ENCODE results near the gene PCDHGC3. TPM values are rescaled to one million over a fixed set of nuclear protein-coding genes. Genes with fewer than 3 reads are reported as not detected.

Gene PCDHGC3
- total RNA-seq, 1 donor, result 0.42 TPM

DNA sequence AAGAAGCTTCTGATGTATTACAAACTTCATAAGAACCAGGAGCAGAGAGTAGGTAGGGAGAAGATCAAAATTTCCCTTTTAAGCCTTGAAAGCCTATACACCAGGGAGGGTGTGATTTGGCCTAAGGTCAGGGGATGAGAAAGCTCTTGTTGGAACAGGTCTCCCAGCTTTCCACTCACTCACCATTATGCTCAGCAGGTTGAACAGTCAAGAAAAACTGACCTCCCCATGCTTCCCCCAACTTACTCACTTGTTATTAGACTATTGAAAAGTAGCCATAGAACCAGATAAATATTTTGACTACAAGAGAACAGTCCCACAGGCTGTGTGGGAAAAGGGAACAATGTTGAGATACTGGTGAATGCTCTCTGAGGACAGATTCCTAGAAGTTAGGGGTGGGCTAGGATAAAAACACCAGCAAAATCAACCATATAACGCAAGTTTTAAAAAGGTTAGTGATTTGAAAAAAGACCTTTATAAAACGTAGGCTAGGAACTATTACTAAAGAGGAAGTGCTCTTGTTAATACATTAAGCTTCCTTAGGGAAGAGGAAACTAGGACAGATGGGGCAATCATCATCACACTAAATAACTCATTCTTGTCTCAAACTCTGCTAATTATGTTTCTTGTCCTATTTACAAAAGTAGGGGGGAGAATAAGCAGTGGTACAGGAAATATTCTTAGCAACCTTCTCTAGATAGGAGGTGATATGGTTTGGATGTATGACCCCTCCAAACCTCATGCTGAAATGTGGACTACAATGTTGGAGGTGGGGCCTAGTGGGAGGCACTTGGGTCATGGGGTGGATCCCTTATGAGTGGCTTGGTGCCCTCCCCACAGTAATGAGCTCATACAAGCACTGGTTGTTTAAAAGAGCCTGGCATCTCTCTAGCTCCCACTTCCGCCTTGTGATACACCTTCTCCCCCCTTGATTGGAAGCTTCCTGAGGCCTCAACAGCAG is 44.1 kb downstream of the PCDHGC3 start:
- H3K9me3 ChIP-seq (ENCODE audit: low read depth, low read length), result no peaks in the 10 kb centered on the region
- H3K4me1 ChIP-seq (ENCODE audit: insufficient read depth, low read length), result peaks cover 70% of the 10 kb centered on the region
- H3K27me3 ChIP-seq (ENCODE audit: insufficient read depth, low read length), result no peaks in the 10 kb centered on the region
- H3K4me3 ChIP-seq (ENCODE audit: low read length), result no peak overlapping the region

DNA sequence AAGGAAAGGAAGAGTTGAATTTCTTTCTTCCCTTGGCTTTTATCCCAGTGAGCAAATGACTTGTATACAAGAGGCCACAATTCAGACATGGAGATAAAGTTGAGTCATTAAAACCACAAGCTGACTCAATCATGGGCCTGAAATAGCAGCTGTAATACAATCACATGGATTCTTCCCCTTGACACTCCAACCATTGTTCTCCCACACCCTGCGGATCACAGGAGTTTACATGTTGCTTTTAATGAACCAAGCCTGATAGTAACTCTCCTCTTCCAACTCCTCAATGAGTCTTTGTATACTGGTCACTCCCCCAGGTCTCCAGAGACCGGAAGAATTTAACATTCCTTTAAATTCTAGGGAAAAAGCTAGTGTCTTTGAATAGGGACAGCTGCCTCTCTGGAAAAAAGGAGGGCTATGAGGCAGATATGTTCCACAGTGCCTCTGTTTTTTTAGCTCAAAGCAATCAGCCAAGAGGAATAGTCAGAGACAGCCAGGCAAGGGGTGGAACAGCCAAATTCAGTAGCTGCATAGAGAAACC is 45.5 kb downstream of the PCDHGC3 start:
- Histone ChIP-seq H3K4me1 (ENCODE audit: insufficient read depth, low read length) (peaks cover 56% of the 10 kb centered on the region), H3K27me3 (ENCODE audit: insufficient read depth, low read length) (no peaks in the 10 kb centered on the region), H3K9me3 (ENCODE audit: low read depth, low read length) (no peaks in the 10 kb centered on the region), H3K4me3 (ENCODE audit: low read length) (no peak overlapping the region)

- no peak overlapping the region for H3K4me3 ChIP-seq (ENCODE audit: low read length)
- no peaks in the 10 kb centered on the region for H3K27me3 ChIP-seq (ENCODE audit: insufficient read depth, low read length)
- H3K4me1 ChIP-seq (ENCODE audit: insufficient read depth, low read length), result peaks cover 49% of the 10 kb centered on the region
- H3K9me3 ChIP-seq (ENCODE audit: low read depth, low read length), result no peaks in the 10 kb centered on the region
These were observed 46.5 kb downstream of the PCDHGC3 start for GRCh38 chr5:141522301-141522700.

DNA sequence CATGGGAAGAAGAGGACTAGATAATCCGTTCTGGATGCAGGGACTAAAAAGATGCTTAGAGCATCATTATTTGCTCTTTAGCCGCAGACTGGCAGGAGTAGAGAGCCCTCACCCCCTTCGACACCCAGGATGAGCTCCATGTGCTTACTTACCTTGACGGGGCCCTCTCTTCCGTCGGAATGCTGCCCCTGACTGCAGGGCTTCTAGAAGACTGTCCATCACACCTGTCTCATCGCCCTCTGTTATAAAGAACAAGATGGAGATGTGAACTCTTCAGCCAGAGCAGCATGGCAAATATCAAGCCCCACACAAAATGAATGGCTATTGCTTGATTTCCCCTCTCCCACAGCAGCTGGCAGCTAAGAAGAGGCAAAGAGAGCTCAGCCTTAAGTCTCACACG is 48.2 kb downstream of the PCDHGC3 start:
- no peaks in the 10 kb centered on the region for H3K9me3 ChIP-seq (ENCODE audit: low read depth, low read length)
- H3K4me3 ChIP-seq (ENCODE audit: low read length), result no peak overlapping the region
- H3K4me1 ChIP-seq (ENCODE audit: insufficient read depth, low read length), result peaks cover 39% of the 10 kb centered on the region
- no peaks in the 10 kb centered on the region for H3K27me3 ChIP-seq (ENCODE audit: insufficient read depth, low read length)

DNA sequence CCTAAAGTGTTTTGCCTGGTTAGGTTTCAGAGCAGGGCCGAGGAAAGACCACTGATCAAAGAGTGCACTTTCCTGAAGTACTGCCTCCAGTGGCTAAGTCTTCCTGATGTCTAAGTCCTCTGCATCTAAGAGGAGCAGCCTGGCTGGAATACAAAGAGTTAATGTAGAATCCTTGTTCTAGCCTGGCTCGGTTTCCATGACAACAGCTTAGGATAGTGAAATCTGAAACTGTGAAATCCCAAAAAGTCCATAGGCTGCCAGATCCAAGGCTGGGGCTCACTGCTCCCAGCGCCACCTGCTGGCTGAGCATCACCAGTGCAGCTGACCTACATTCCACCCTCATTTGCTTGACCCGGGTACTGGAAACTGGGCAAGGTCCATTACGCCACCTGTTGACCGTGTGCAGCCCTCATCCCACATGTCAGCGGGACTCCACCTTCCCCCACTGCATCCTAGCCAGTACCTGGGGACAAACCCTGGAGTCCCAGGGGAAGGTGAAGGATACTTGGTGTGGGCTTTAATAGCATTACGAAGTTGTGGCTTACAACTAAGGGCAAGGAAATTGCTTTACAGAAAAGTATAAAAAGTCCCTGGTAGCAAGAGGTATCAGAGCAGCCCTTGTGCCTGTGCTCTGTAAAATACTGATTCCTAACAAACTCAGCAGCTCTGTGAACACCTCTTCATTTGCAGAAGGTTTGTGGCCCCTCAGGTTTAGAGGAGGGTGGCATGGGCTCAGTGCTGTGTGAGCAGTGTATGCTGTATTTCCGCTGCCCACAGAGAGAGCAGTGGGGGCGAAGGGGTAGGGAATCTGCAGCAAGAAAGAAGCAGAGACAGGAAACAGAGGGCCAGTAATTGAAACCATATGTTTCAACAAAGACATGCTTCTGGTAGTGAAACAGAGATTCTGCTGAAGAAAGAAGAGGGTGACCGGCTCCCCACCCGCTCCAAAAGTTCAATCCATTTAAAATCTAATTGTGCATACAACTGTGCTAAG is 49.1 kb downstream of the PCDHGC3 start:
- Histone ChIP-seq H3K4me3 (ENCODE audit: low read length) (no peak overlapping the region), H3K9me3 (ENCODE audit: low read depth, low read length) (no peaks in the 10 kb centered on the region), H3K4me1 (ENCODE audit: insufficient read depth, low read length) (peaks cover 30% of the 10 kb centered on the region), H3K27me3 (ENCODE audit: insufficient read depth, low read length) (no peaks in the 10 kb centered on the region)

DNA sequence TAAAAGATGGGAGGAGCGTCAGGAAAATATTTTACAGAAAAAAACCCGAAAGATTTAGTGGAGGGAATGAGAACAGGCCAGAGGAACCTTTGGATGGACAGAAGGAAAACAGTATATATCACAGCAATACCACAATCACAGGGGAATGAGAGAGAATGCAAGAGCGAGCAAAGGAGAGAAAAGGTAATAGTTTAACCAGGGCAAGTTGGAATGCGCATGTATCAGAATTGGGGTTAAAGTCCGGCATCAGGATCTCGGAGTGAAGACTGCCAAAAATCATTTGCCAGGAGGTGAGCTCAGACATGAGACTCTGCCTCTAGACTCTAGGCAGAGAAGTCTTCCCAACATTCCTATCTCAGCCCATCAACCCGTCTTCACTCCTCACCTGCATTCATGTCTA is 49.9 kb downstream of the PCDHGC3 start:
- H3K4me3 ChIP-seq (ENCODE audit: low read length), result no peak overlapping the region
- no peaks in the 10 kb centered on the region for H3K9me3 ChIP-seq (ENCODE audit: low read depth, low read length)
- H3K27me3 ChIP-seq (ENCODE audit: insufficient read depth, low read length), result no peaks in the 10 kb centered on the region
- H3K4me1 ChIP-seq (ENCODE audit: insufficient read depth, low read length), result peaks cover 23% of the 10 kb centered on the region

DNA sequence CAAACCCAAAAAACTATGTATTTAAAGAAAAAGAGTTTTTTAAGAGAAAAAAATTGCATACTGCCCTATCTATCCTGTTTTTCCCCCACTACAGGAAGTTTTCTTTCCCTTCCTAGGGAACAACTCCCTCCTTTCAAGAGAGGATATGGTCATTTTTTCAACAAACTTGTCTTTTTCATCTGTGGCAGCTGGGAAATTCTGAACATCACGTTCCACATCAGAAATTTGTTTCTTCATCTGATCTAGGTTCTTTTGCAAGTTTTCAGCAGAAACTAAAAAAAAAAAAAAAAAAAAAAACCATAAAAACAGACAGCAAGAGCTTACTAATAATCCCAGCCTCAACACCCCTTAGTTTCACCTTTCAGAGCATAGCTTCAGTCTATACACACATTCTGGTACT is 51.7 kb downstream of the PCDHGC3 start:
- no peaks in the 10 kb centered on the region for H3K9me3 ChIP-seq (ENCODE audit: low read depth, low read length)
- no peak overlapping the region for H3K4me3 ChIP-seq (ENCODE audit: low read length)
- peaks cover 5% of the 10 kb centered on the region for H3K4me1 ChIP-seq (ENCODE audit: insufficient read depth, low read length)
- H3K27me3 ChIP-seq (ENCODE audit: insufficient read depth, low read length), result no peaks in the 10 kb centered on the region

Other genes starting within 250 kb of the PCDHGC3 start
- not detected for gene PCDHB15, start 230.6 kb upstream of the PCDHGC3 start, total RNA-seq
- gene SLC25A2, start 171.9 kb upstream of the PCDHGC3 start, total RNA-seq, result 0.73 TPM
- 76.5 TPM for gene TAF7, start 155.2 kb upstream of the PCDHGC3 start, total RNA-seq
- not detected for gene PCDHGA1, start 145.5 kb upstream of the PCDHGC3 start, total RNA-seq
- gene PCDHGA2, start 137.2 kb upstream of the PCDHGC3 start, total RNA-seq, result not detected
- gene PCDHGA3, start 132.1 kb upstream of the PCDHGC3 start, total RNA-seq, result 0.10 TPM
- gene PCDHGB1, start 125.9 kb upstream of the PCDHGC3 start, total RNA-seq, result not detected
- gene PCDHGA4, start 120.9 kb upstream of the PCDHGC3 start, total RNA-seq, result 0.21 TPM
- 0.63 TPM for gene PCDHGB2, start 116.0 kb upstream of the PCDHGC3 start, total RNA-seq
- gene PCDHGA5, start 111.8 kb upstream of the PCDHGC3 start, total RNA-seq, result 0.21 TPM
- gene PCDHGB3, start 105.7 kb upstream of the PCDHGC3 start, total RNA-seq, result 0.63 TPM
- gene PCDHGA6, start 102.1 kb upstream of the PCDHGC3 start, total RNA-seq, result 0.10 TPM
- gene PCDHGA7, start 93.2 kb upstream of the PCDHGC3 start, total RNA-seq, result 0.42 TPM
- gene PCDHGB4, start 88.3 kb upstream of the PCDHGC3 start, total RNA-seq, result 0.31 TPM
- 0.10 TPM for gene PCDHGA8, start 83.3 kb upstream of the PCDHGC3 start, total RNA-seq
- gene PCDHGB5, start 78.0 kb upstream of the PCDHGC3 start, total RNA-seq, result 0.84 TPM
- gene PCDHGA9, start 73.2 kb upstream of the PCDHGC3 start, total RNA-seq, result 0.42 TPM
- gene PCDHGB6, start 67.9 kb upstream of the PCDHGC3 start, total RNA-seq, result 0.63 TPM
- 0.52 TPM for gene PCDHGA10, start 63.0 kb upstream of the PCDHGC3 start, total RNA-seq
- gene PCDHGB7, start 58.3 kb upstream of the PCDHGC3 start, total RNA-seq, result 0.31 TPM
- gene PCDHGA11, start 54.9 kb upstream of the PCDHGC3 start, total RNA-seq, result 0.21 TPM
- gene PCDHGA12, start 45.5 kb upstream of the PCDHGC3 start, total RNA-seq, result 0.10 TPM
- gene PCDHGC4, start 9.1 kb downstream of the PCDHGC3 start, total RNA-seq, result 0.10 TPM
- gene PCDHGC5, start 13.1 kb downstream of the PCDHGC3 start, total RNA-seq, result not detected
- gene DIAPH1, start 143.0 kb downstream of the PCDHGC3 start, total RNA-seq, result 81.9 TPM
- gene HDAC3, start 160.9 kb downstream of the PCDHGC3 start, total RNA-seq, result 30.5 TPM
- 6.6 TPM for gene RELL2, start 161.0 kb downstream of the PCDHGC3 start, total RNA-seq
- 41.1 TPM for gene FCHSD1, start 175.5 kb downstream of the PCDHGC3 start, total RNA-seq
- gene ARAP3, start 206.3 kb downstream of the PCDHGC3 start, total RNA-seq, result 1.4 TPM

All from mononuclear cell (primary cell).